ENCODE results near the gene IFT122. TPM values are rescaled to one million over a fixed set of nuclear protein-coding genes. Genes with fewer than 3 reads are reported as not detected.
"Not testable (repeated sequence)": the region's sequence is repeated elsewhere in the genome, so short reads cannot be mapped to it uniquely, and the experiment has no call there.

Gene IFT122
- total RNA-seq, 2 experiments from 2014 or later: 21.5 to 25.5 TPM

DNA sequence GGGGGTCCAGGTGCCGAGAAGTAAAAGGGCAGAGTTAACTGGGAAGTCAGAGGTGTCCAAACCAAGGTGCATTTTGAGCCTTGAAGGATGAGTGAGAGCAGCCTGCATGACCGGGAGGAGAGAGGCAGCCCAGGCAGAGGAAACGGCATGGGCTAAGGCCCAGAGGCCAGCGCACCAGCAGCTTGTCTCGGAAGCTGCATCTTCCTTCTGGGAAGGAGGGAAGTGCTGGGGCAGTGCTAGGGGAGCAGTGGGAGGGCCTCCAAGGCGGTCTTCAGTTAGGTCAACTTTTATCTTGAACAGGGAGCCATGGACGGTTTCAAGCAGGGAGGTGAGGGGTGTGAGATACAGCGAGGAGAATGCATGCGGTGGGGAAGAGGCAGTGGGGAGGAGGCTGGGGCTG is 104.0 kb downstream of the IFT122 start:
- no peak for DNase-seq
- Mint-ChIP-seq H3K36me3 (no peaks in the 10 kb centered on the region), H3K27ac (no peak overlapping the region)

DNA sequence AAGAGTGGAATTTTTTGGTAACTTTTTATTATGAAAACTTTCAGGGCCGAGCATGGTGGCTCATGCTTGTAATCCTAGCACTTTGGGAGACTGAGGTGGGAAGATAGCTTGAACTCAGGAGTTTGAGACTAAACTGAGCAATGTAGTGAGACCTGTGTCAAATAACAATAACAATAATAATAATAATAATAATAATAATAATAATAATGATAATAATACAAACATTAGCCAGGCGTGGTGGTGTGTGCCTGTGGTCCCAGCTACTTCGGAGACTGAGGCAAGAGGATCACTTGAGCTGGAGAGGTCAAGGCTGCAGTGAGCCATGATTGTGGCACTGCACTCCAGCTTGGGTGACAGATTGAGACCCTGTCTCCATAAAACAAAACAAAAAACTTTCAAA is 105.9 kb downstream of the IFT122 start:
- H3K4me1 Mint-ChIP-seq (ENCODE audit: low read depth); intact Hi-C loops (cut with micrococcal nuclease); H3K27me3 Mint-ChIP-seq; DNase-seq; H3K4me3 Mint-ChIP-seq; POLR2A ChIA-PET; H3K27ac Mint-ChIP-seq; H3K9me3 Mint-ChIP-seq; CTCF ChIA-PET; H3K36me3 Mint-ChIP-seq: not testable (repeated sequence)

More for the DNA sequence above, 104.0 kb downstream of the IFT122 start:
- Mint-ChIP-seq H3K27me3 (no peaks in the 10 kb centered on the region), H3K4me3 (no peak overlapping the region), H3K4me1 (ENCODE audit: low read depth) (no peaks in the 10 kb centered on the region), H3K9me3 (no peaks in the 10 kb centered on the region)
- POLR2A ChIA-PET: no interaction called here
- CTCF ChIA-PET: no interaction called here
- intact Hi-C loops (cut with micrococcal nuclease): no loop called here

- POLR2A ChIA-PET: no interaction called here
Observed at GRCh38 chr3:129547241-129547640, 107.2 kb downstream of the IFT122 start.

DNA sequence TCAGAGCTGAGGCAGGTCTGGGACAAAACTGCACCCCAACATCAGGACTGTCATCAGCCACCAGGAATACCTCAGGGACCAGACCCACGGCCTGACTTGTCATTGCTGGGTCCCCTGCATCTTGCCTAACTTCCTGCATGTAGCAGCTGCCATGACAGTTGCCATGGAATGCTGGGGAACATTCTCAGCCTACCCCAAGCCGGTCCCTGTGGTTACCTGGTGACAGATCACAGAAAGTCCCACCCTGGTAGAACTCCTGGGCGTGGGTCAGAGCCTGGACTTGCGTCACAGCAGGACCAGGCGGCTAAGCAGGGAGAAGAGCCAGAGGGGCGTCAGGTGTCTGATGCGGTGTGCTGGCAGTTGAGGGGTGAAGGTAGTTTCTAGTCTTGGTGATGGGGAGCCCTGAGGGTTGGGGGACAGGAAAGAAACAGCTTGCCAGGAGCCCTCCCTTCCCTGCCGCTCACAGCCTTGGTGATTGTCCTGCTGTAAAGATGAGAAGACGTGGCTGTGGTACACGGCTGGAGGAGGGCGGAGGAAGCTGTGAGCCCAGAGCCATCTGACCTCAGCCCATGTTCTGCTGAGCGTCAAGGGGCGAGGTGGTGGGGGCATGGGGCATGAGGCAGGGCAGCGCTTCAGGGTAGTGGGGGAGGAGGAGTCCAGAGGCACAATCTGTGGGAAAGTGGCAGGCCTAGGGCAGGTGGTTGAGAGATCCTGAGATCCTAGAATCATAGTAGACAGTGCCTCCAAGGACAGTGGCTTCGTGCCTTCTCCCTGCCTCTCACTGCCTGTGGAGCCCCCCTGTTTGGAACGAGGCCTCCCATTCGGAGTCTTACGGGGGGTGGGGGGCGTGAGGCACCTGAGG is 108.3 kb downstream of the IFT122 start:
- ChIA-PET CTCF (no interaction called here), POLR2A (no interaction called here)
- no peaks in the 10 kb centered on the region for H3K36me3 Mint-ChIP-seq
- H3K4me1 Mint-ChIP-seq (ENCODE audit: low read depth): no peaks in the 10 kb centered on the region
- no peak for DNase-seq
- no peak overlapping the region for H3K27ac Mint-ChIP-seq
- H3K27me3 Mint-ChIP-seq: no peaks in the 10 kb centered on the region
- intact Hi-C loops (cut with micrococcal nuclease): no loop called here
- no peak overlapping the region for H3K4me3 Mint-ChIP-seq
- no peaks in the 10 kb centered on the region for H3K9me3 Mint-ChIP-seq

More at GRCh38 chr3:129547241-129547640, 107.2 kb downstream of the IFT122 start:
- CTCF ChIA-PET: no interaction called here
- intact Hi-C loops (cut with micrococcal nuclease): no loop called here
- H3K4me3 Mint-ChIP-seq: no peak overlapping the region
- H3K27ac Mint-ChIP-seq: no peak overlapping the region
- H3K27me3 Mint-ChIP-seq: no peaks in the 10 kb centered on the region
- H3K9me3 Mint-ChIP-seq: no peaks in the 10 kb centered on the region
- H3K36me3 Mint-ChIP-seq: no peaks in the 10 kb centered on the region
- DNase-seq: no peak
- no peaks in the 10 kb centered on the region for H3K4me1 Mint-ChIP-seq (ENCODE audit: low read depth)

DNA sequence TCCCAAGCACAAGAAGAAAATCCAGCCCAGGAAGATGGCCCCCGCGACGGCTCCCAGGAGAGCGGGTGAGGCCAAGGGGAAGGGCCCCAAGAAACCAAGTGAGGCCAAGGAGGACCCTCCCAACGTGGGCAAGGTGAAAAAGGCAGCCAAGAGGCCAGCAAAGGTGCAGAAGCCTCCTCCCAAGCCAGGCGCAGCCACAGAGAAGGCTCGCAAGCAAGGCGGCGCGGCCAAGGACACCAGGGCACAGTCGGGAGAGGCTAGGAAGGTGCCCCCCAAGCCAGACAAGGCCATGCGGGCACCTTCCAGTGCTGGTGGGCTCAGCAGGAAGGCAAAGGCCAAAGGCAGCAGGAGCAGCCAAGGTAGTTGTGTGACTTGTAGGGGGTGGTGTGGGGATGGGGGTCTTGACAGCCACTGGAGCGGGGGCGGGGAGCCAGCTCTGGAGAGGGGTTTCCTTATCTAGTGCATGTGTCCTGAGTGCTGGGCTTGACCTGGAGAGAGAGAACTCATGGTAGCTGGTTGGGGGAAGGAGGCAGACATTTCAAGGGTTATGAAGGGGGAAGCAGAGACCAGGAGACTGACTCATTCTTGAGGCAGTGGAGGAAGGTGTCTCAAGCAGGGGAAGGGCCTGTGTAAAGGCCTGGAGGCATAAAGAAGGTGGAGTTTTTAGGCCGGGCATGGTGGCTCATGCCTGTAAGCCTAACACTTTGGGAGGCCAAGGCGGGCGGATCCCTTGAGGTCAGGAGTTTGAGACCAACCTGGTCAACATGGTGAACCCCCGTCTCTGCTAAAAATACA is 109.2 kb downstream of the IFT122 start:
- ChIA-PET CTCF (no interaction called here), POLR2A (no interaction called here)
- intact Hi-C loops (cut with micrococcal nuclease): no loop called here
- Mint-ChIP-seq H3K9me3 (no peaks in the 10 kb centered on the region), H3K4me3 (no peak overlapping the region), H3K36me3 (no peaks in the 10 kb centered on the region), H3K27ac (no peak overlapping the region), H3K4me1 (ENCODE audit: low read depth) (peaks cover 3% of the 10 kb centered on the region), H3K27me3 (no peaks in the 10 kb centered on the region)
- no peak for DNase-seq

DNA sequence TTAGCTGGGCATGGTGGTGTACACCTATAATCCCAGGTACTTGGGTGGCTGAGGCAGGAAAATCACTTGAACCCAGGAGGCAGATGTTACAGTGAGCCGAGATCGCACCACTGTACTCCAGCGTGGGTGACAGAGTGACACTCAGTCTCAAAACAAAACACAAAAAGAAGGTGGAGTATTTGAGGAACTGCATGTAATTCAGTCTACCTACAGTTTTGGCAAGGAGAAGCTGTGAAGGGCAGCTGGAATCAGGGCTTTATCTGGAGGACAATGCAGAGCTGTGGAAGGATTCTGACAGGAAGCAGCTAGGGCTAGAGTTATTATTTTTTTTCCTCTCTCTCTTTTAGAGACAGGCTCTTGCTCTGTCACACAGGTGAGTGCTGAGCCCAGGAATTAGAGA is 109.8 kb downstream of the IFT122 start:
- H3K4me1 Mint-ChIP-seq (ENCODE audit: low read depth): peaks cover 3% of the 10 kb centered on the region
- no peaks in the 10 kb centered on the region for H3K36me3 Mint-ChIP-seq
- H3K9me3 Mint-ChIP-seq: no peaks in the 10 kb centered on the region
- H3K4me3 Mint-ChIP-seq: no peak overlapping the region
- no peaks in the 10 kb centered on the region for H3K27me3 Mint-ChIP-seq
- ChIA-PET POLR2A (no interaction called here), CTCF (no interaction called here)
- no peak for DNase-seq
- no peak overlapping the region for H3K27ac Mint-ChIP-seq
- intact Hi-C loops (cut with micrococcal nuclease): no loop called here

DNA sequence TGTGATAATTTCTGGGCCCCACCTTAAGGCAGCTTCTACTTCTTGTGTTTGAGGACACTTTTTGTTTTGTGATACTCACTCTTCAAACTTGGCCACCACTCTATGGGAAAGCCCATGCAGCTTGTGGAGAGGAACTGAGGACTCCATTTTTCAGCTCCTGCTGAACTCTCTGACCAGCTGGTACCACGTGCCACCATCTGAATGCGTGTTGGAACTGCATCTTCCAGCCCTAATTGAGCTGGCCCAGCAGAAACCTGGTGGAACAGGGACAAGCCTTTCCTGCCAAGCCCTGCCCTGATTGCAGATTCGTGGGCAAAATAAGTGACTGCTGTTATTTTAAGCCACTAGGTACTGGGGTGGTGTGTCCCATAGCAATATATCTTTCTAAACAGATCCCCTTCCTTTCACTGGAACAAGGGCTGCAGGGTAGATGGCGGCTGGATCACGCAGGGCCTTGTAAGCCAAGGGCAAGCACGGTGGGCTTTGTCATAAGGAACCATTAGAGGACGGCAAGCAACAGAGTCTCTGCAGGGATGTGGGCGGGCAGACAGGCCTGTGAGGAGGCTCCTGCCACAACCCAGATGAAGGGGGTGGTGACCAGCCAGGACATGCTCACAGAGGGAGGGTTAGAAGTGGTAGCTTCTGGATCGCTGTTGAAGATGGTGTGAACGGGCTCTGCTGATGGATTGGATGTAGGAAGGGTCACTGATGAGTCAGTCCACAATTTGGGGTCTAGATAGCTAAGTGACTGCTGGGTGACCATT is 112.4 kb downstream of the IFT122 start:
- no peak overlapping the region for H3K27ac Mint-ChIP-seq
- POLR2A ChIA-PET: no interaction called here
- intact Hi-C loops (cut with micrococcal nuclease): no loop called here
- no peaks in the 10 kb centered on the region for H3K9me3 Mint-ChIP-seq
- no peaks in the 10 kb centered on the region for H3K27me3 Mint-ChIP-seq
- no peaks in the 10 kb centered on the region for H3K36me3 Mint-ChIP-seq
- H3K4me3 Mint-ChIP-seq: no peak overlapping the region
- DNase-seq: no peak
- CTCF ChIA-PET: interaction anchor here (1.2 kb wide), 1 partner anchor 62 kb away, joined by 6 read pairs; no protein-coding TSS in a partner anchor
- H3K4me1 Mint-ChIP-seq (ENCODE audit: low read depth): peaks cover 3% of the 10 kb centered on the region

DNA sequence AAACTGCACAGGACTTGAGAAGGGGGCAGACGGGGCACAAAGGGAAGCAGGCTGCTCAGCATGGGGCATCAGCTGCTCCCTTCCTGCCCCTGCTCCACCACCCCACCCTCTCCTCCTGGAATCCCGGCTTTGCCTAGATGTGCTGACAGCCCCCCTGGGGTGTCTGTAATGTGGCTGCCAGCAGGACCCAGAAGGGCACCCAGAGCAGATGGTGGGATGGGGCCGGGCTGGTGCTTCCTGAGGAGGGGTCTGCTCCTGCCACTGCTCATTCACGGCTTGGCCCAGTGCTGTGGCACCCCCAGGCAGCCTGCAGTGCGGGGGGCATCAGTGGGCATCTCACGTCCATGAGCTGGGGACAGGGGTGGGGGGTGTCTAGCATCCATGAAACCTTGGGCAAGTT is 113.1 kb downstream of the IFT122 start:
- no peaks in the 10 kb centered on the region for H3K36me3 Mint-ChIP-seq
- ChIA-PET CTCF (no interaction called here), POLR2A (no interaction called here)
- intact Hi-C loops (cut with micrococcal nuclease): no loop called here
- no peaks in the 10 kb centered on the region for H3K27me3 Mint-ChIP-seq
- H3K27ac Mint-ChIP-seq: no peak overlapping the region
- H3K9me3 Mint-ChIP-seq: no peaks in the 10 kb centered on the region
- no peak overlapping the region for H3K4me3 Mint-ChIP-seq
- peaks cover 3% of the 10 kb centered on the region for H3K4me1 Mint-ChIP-seq (ENCODE audit: low read depth)
- no peak for DNase-seq

- ChIA-PET CTCF (no interaction called here), POLR2A (no interaction called here)
- DNase-seq: peak; percentile 24
- Mint-ChIP-seq H3K27me3 (no peaks in the 10 kb centered on the region), H3K36me3 (no peaks in the 10 kb centered on the region), H3K27ac (no peak overlapping the region), H3K4me3 (no peak overlapping the region), H3K9me3 (no peaks in the 10 kb centered on the region), H3K4me1 (ENCODE audit: low read depth) (peaks cover 5% of the 10 kb centered on the region)
- intact Hi-C loops (cut with micrococcal nuclease): no loop called here
Observed at GRCh38 chr3:129553719-129554118, 113.7 kb downstream of the IFT122 start.

DNA sequence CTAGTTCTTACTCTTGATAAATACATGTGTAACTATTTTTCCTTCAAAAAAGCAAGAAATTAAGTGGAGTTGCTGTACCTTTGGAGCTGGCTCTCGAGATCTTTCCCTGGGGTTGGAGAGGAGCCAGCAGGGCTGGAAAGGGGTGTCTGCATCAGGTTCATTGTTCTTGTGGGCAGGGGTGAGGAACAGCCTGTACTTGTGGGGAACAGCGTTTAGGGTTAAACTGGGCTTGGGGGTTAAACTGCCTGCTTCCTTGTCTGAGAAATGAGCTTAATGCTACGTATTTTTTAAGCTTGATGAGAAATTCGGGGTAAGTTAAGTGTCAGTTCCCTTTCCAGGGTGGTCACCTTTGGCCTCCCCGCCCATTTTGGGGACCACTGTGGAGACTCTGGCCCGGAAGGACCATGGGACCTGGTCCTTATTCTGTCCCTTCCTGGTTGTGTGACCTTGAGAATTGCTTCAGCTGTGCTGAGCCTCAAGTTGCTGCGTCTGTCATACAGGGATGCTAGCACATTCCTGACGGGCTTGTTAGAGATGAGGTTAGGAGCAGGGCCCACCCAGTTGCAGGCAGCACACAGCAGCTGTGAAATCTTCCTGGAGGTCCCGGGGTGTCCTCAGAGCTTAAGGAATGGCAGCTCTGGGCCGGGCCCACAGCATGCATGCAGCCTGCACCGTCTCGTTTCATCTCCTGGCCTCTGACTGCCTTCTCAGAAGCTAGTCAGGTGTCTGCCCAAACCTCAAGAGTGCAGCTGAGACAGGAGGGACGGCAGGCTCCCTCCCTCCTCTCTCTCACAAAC is 114.5 kb downstream of the IFT122 start:
- Mint-ChIP-seq H3K4me1 (ENCODE audit: low read depth) (peaks cover 5% of the 10 kb centered on the region), H3K27me3 (no peaks in the 10 kb centered on the region), H3K9me3 (no peaks in the 10 kb centered on the region), H3K36me3 (no peaks in the 10 kb centered on the region), H3K27ac (no peak overlapping the region), H3K4me3 (no peak overlapping the region)
- POLR2A ChIA-PET: interaction anchor here (0.6 kb wide), 1 partner anchor 311 kb away, joined by 3 read pairs; no protein-coding TSS in a partner anchor
- intact Hi-C loops (cut with micrococcal nuclease): no loop called here
- CTCF ChIA-PET: no interaction called here
- DNase-seq: no peak

GRCh38 chr3:129555153-129555550 is 115.1 kb downstream of the IFT122 start:
- H3K27ac Mint-ChIP-seq: no peak overlapping the region
- ChIA-PET CTCF (no interaction called here), POLR2A (interaction anchor here (0.6 kb wide), 1 partner anchor 312 kb away, joined by 3 read pairs; no protein-coding TSS in a partner anchor)
- no peak for DNase-seq
- H3K36me3 Mint-ChIP-seq: no peaks in the 10 kb centered on the region
- peaks cover 5% of the 10 kb centered on the region for H3K4me1 Mint-ChIP-seq (ENCODE audit: low read depth)
- no peaks in the 10 kb centered on the region for H3K27me3 Mint-ChIP-seq
- no peaks in the 10 kb centered on the region for H3K9me3 Mint-ChIP-seq
- no peak overlapping the region for H3K4me3 Mint-ChIP-seq
- intact Hi-C loops (cut with micrococcal nuclease): no loop called here
